HG02970 (cell line): ENCODE results near the gene CCDC38.

Source experiments
- ATAC-seq: cut with Tn5 transposase; IDR thresholded peaks from one replicate; pipeline ENCODE4 v1.9.1; 2021; ENCODE audit warnings: mild to moderate bottlenecking, moderate library complexity, moderate number of reproducible peaks; ENCODE audit not compliant: unreplicated experiment, low FRiP score

The CCDC38 gene

GRCh38 chr12:95890958-95891357, 51.5 kb downstream of the CCDC38 start:
- ATAC-seq: no peak

- ATAC-seq: no peak
Observed at GRCh38 chr12:95887311-95887710, 55.1 kb downstream of the CCDC38 start.

- no peak for ATAC-seq
Observed at GRCh38 chr12:95884998-95885397, 57.4 kb downstream of the CCDC38 start.

- no peak for ATAC-seq
Observed at GRCh38 chr12:95882873-95883272, 59.5 kb downstream of the CCDC38 start.

- ATAC-seq: no peak
Observed at GRCh38 chr12:95882080-95882479, 60.3 kb downstream of the CCDC38 start.

- no peak for ATAC-seq
Observed at GRCh38 chr12:95881331-95881955, 61.0 kb downstream of the CCDC38 start.

- no peak for ATAC-seq
Observed at GRCh38 chr12:95880895-95881294, 61.5 kb downstream of the CCDC38 start.

- ATAC-seq: no peak
Observed at GRCh38 chr12:95877622-95878021, 64.8 kb downstream of the CCDC38 start.

- no peak for ATAC-seq
Observed at GRCh38 chr12:95874452-95874851, 68.0 kb downstream of the CCDC38 start.

- no peak for ATAC-seq
Observed at GRCh38 chr12:95870897-95871296, 71.5 kb downstream of the CCDC38 start.

- no peak for ATAC-seq
Observed at GRCh38 chr12:95863337-95863736, 79.1 kb downstream of the CCDC38 start.

- no peak for ATAC-seq
Observed at GRCh38 chr12:95862038-95862437, 80.4 kb downstream of the CCDC38 start.

GRCh38 chr12:95859947-95860850, 82.2 kb downstream of the CCDC38 start:
- ATAC-seq: no peak

GRCh38 chr12:95859344-95859816, 83.0 kb downstream of the CCDC38 start:
- no peak for ATAC-seq

- peak; percentile 99 for ATAC-seq
Observed at GRCh38 chr12:95858451-95859343, 83.7 kb downstream of the CCDC38 start, which contains the start of gene SNRPF. SNRPF (plus strand) TSS chr12:95858952; CDS start chr12:95859074, 122 bp downstream.

- ATAC-seq: no peak
Observed at GRCh38 chr12:95857799-95858198, 84.6 kb downstream of the CCDC38 start.

- no peak for ATAC-seq
Observed at GRCh38 chr12:95857156-95857555, 85.3 kb downstream of the CCDC38 start.

GRCh38 chr12:95852133-95852532, 90.3 kb downstream of the CCDC38 start:
- ATAC-seq: no peak

- ATAC-seq: no peak
Observed at GRCh38 chr12:95851606-95852005, 90.8 kb downstream of the CCDC38 start.

- ATAC-seq: no peak
Observed at GRCh38 chr12:95848575-95849388, 93.6 kb downstream of the CCDC38 start.
